ENCODE data around the gene CD47. TPM values are rescaled to one million over a fixed set of nuclear protein-coding genes. Genes with fewer than 3 reads are reported as not detected.

The CD47 gene
- total RNA-seq, 1 experiment from 2014 or later = 89.7 TPM

DNA sequence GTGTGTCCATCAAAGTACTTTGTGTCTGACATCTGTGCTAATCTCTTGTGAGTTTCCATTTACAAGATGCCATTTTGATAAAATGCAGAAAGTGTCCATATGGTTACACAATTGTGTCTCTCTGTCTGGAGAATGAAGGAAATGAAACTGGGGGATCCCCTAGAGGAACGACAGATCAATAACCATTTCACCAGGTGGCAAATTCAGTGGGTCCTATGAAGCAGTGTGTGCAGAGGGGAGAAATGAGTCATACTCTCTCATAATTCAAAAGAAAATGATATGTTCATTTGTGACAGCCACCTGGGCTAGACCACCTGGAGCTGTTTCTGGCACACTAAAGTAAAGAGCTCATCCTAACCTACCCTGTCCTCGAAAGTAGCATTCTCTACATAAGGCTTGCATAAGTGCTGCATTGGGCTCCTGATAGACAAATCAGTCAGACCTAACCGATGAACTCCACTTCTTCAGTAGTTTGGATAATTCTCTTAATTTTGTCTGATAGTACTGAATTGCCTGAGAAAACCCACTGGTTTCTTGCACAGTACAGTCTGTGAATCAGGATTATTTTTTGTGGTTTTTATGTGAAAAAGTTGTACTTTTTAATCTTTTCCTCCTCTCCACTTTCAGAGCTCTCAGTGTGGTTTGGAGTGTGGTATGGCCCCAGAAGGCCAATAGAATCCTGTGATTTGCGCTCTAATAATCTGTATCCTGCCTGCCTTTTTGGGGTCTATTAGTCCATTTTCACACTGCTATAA, 10.3 kb upstream of the CD47 start:
- intact Hi-C loops (cut with micrococcal nuclease; ENCODE audit: unreplicated experiment) (no loop called here), in situ Hi-C loops (cut with HindIII; ENCODE audit: low pct_unique_long_range_greater_than_20kb, low sequenced_read_pairs) (no loop called here)
- Histone ChIP-seq H3K4me3 (ENCODE audit: low read depth in 2 of 2, low read length in 2 of 2) (no peak overlapping the region), H3K9me3 (ENCODE audit: control insufficient read depth, insufficient read depth, low read depth, low read length) (no peaks in the 10 kb centered on the region), H3K27ac (ENCODE audit: low read length) (no peak overlapping the region), H3K27me3 (ENCODE audit: control insufficient read depth, insufficient read depth, low read length) (no peaks in the 10 kb centered on the region), H3K4me1 (ENCODE audit: control insufficient read depth, insufficient read depth, low read length) (no peaks in the 10 kb centered on the region), H3K36me3 (ENCODE audit: control insufficient read depth, insufficient read depth, low read length) (no peaks in the 10 kb centered on the region)
- ChIA-PET CTCF (no interaction called here), POLR2A (no interaction called here)
- TF ChIP-seq, protein P1, sequence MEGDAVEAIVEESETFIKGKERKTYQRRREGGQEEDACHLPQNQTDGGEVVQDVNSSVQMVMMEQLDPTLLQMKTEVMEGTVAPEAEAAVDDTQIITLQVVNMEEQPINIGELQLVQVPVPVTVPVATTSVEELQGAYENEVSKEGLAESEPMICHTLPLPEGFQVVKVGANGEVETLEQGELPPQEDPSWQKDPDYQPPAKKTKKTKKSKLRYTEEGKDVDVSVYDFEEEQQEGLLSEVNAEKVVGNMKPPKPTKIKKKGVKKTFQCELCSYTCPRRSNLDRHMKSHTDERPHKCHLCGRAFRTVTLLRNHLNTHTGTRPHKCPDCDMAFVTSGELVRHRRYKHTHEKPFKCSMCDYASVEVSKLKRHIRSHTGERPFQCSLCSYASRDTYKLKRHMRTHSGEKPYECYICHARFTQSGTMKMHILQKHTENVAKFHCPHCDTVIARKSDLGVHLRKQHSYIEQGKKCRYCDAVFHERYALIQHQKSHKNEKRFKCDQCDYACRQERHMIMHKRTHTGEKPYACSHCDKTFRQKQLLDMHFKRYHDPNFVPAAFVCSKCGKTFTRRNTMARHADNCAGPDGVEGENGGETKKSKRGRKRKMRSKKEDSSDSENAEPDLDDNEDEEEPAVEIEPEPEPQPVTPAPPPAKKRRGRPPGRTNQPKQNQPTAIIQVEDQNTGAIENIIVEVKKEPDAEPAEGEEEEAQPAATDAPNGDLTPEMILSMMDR (IDR thresholded peaks at IDR 0.05) = no peak
- no peak for ATAC-seq
- DNase-seq (ENCODE audit: low read depth, low spot score) = no peak
- BruUV-seq (replicated peaks) = no TSS peak

DNA sequence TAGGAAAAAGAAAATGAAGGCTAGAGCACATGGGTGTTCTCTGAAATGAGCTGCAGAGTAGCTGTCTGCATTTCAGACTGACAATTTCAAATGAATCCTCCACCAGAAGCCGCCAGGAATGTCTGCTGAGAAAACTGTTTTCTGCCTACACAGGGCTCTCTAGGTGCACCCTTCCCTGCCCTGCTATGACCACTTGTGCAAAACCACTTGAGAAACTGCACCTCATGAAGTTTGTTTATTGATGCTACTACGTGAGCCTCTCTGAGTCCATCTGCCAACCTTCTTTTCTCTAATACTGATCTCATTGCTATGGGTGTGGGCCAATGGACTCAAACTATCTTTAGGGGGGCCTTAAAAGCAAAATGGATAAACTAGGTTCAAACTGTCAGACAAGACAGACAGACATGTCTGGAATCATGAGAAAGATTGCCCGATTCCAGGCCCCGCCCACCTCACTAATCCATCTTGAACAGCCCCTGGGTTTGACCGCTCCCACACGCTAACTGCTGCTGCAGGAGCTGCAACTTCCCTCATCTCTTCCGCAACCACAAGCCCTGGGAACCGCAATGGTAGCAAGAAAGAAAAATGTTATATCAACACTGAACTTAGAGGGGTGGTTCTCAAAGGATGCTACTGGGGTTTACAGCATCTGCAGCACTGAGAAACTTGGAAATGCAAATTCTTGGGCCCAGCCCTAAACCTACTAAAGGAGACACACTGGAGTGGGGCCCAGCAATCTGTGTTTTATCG, 9.0 kb upstream of the CD47 start:
- in situ Hi-C loops (cut with HindIII; ENCODE audit: low pct_unique_long_range_greater_than_20kb, low sequenced_read_pairs) (no loop called here), intact Hi-C loops (cut with micrococcal nuclease; ENCODE audit: unreplicated experiment) (no loop called here)
- Histone ChIP-seq H3K36me3 (ENCODE audit: control insufficient read depth, insufficient read depth, low read length) (no peaks in the 10 kb centered on the region), H3K27me3 (ENCODE audit: control insufficient read depth, insufficient read depth, low read length) (no peaks in the 10 kb centered on the region), H3K9me3 (ENCODE audit: control insufficient read depth, insufficient read depth, low read depth, low read length) (no peaks in the 10 kb centered on the region), H3K27ac (ENCODE audit: low read length) (no peak overlapping the region), H3K4me1 (ENCODE audit: control insufficient read depth, insufficient read depth, low read length) (no peaks in the 10 kb centered on the region), H3K4me3 (ENCODE audit: low read depth in 2 of 2, low read length in 2 of 2) (no peak overlapping the region)
- BruUV-seq (replicated peaks) = no TSS peak
- TF ChIP-seq, protein P1 (IDR thresholded peaks at IDR 0.05) = no peak
- TF ChIP-seq, protein P2, sequence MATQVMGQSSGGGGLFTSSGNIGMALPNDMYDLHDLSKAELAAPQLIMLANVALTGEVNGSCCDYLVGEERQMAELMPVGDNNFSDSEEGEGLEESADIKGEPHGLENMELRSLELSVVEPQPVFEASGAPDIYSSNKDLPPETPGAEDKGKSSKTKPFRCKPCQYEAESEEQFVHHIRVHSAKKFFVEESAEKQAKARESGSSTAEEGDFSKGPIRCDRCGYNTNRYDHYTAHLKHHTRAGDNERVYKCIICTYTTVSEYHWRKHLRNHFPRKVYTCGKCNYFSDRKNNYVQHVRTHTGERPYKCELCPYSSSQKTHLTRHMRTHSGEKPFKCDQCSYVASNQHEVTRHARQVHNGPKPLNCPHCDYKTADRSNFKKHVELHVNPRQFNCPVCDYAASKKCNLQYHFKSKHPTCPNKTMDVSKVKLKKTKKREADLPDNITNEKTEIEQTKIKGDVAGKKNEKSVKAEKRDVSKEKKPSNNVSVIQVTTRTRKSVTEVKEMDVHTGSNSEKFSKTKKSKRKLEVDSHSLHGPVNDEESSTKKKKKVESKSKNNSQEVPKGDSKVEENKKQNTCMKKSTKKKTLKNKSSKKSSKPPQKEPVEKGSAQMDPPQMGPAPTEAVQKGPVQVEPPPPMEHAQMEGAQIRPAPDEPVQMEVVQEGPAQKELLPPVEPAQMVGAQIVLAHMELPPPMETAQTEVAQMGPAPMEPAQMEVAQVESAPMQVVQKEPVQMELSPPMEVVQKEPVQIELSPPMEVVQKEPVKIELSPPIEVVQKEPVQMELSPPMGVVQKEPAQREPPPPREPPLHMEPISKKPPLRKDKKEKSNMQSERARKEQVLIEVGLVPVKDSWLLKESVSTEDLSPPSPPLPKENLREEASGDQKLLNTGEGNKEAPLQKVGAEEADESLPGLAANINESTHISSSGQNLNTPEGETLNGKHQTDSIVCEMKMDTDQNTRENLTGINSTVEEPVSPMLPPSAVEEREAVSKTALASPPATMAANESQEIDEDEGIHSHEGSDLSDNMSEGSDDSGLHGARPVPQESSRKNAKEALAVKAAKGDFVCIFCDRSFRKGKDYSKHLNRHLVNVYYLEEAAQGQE (IDR thresholded peaks at IDR 0.05; ENCODE audit: insufficient read depth in 1 of 2, low read depth in 2 of 2, low read length in 1 of 2) = no peak
- TF ChIP-seq SIN3A (IDR thresholded peaks at IDR 0.05; ENCODE audit: borderline replicate concordance, insufficient read depth, low read depth, low read length) = no peak
- no peak for TF ChIP-seq TCF7L2 (IDR thresholded peaks at IDR 0.05; ENCODE audit: low read depth, low read length)
- no peak for TF ChIP-seq POLR2AphosphoS5 (IDR thresholded peaks at IDR 0.05; ENCODE audit: low read depth, low read length)
- DNase-seq (ENCODE audit: low read depth, low spot score) = no peak
- CTCF ChIA-PET = no interaction called here
- ATAC-seq = no peak
- POLR2A ChIA-PET = no interaction called here

Measured in Panc1 (cell line).